AG09309 (cell line): Measurements from ENCODE around the gene CACNA2D2.

Experiments
- DNase-seq: peaks from one replicate; pipeline ENCODE4 v3.0.0-alpha.2; 2010; ENCODE audit warnings: low read depth
- H3K4me3 ChIP-seq: 2 replicates; pipeline ENCODE4 v1.5.1; 2011; ENCODE audit warnings: mild to moderate bottlenecking, low read depth, low read length, moderate library complexity; ENCODE audit not compliant: control insufficient read depth
- TF ChIP-seq, protein P1 (sequence below): IDR thresholded peaks from 2 replicates; pipeline ENCODE4 v1.5.1; 2011; ENCODE audit warnings: mild to moderate bottlenecking, low read depth, low read length, inconsistent platforms; ENCODE audit not compliant: insufficient read depth, control insufficient read depth; ENCODE audit errors: missing control alignments

The CACNA2D2 gene

DNA sequence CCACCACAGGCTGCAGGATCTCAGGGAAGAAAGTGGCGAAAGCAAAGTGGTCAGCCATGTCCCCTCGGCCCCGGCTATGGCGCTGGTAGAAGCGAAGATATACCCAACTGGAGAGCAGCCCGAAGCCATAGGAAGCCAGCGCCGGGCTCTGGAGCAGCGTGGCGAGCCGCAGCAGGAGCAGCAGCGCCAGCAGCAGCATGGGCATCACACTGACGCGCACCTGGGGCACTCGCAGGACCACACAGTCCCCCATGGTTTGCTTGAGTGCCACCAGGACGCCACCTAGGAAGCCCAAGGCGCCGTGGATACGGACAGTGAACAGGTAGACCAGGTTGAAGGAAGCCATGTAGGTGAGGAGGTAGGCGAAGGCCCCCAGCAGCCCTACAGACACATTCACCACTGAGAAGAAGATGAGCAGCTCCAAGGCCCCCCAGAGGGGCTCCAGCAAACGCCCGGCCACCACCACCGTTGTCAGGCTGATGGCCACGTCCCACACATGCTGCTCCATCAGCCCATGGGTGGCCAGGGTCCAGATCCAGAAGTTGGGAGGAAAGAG, 145.0 kb downstream of the CACNA2D2 start:
- TF ChIP-seq, protein P1, sequence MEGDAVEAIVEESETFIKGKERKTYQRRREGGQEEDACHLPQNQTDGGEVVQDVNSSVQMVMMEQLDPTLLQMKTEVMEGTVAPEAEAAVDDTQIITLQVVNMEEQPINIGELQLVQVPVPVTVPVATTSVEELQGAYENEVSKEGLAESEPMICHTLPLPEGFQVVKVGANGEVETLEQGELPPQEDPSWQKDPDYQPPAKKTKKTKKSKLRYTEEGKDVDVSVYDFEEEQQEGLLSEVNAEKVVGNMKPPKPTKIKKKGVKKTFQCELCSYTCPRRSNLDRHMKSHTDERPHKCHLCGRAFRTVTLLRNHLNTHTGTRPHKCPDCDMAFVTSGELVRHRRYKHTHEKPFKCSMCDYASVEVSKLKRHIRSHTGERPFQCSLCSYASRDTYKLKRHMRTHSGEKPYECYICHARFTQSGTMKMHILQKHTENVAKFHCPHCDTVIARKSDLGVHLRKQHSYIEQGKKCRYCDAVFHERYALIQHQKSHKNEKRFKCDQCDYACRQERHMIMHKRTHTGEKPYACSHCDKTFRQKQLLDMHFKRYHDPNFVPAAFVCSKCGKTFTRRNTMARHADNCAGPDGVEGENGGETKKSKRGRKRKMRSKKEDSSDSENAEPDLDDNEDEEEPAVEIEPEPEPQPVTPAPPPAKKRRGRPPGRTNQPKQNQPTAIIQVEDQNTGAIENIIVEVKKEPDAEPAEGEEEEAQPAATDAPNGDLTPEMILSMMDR, result no peak
- H3K4me3 ChIP-seq, result peak overlapping the region; percentile 64
- DNase-seq, result no peak

DNA sequence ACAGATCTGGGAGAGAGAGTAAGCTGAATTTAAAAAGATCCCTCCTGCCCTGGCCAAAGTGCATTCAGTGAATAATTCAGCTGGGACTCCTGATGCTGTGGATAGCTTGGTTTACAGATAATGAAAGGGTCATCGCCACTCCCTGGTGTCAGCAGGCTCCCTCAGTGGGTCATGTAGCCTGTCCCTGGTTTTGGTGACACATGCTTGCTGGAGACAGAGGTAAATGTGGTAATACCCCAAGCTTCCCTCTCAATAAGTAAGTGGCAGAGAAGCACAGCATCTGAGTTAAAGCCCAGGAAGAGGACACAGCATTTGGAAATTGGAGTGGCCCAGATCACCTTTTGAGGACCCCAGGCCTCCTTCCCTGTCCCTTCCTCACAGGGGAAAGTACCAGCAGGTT, 146.0 kb downstream of the CACNA2D2 start:
- no peak for DNase-seq
- H3K4me3 ChIP-seq, result peak overlapping the region; percentile 64
- TF ChIP-seq, protein P1, result no peak

DNA sequence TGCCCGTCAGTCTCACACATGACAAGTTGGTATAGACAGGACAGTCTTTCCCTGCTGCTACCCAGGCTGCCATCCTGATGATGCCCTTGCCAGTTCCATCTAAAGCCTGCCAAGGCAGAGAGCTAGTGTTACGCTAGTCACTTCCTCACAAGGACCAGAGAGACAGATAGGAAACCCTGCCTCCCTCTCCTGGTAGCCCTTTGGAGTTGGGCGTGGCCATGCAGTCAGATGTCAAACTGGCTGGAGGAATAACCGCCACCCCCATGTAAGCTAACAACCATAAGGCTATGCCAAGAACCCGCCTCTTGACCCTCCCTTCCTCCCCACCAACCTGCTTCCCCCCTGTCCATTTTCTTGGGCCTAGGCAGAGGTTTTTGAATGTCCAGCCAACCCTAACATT, 146.9 kb downstream of the CACNA2D2 start:
- no peak for DNase-seq
- TF ChIP-seq, protein P1, result no peak
- peak overlapping the region; percentile 64 for H3K4me3 ChIP-seq

DNA sequence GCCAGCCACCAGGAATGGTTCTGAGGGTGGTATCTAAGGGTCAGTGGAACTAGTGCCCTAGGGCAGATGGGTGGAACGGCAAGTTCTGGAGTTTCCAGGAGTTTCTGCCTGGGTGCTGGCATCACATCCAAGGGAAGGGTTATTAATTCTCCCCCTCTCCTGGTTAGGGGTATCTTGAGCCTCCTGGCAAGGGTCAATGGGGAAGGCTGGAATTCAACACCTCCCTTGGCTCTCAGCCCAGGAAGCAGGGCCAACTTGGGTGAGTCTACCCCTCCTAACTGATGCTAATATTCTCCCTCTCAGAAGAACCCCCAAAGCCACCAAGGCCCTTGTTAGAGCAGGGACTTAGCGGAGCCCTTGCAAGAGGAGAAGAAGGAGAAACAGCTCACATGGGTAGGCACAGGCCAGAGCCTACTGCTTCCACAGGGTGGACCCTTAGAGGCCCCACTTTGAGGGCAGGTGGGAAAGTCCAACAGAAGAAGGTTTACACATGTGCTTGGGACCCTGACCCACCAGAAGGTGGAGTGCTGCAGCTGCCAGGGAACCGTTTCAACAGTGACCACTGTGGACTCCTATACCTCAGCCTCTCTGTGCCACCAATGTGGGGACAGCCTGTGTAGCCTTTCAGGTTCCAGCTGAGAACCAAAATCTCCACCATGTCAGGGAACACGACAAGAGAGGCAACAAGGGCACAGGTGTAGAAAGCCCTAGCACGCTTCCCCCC, 147.4 kb downstream of the CACNA2D2 start:
- DNase-seq, result no peak
- TF ChIP-seq, protein P1, result no peak
- H3K4me3 ChIP-seq, result peak overlapping the region; percentile 64

DNA sequence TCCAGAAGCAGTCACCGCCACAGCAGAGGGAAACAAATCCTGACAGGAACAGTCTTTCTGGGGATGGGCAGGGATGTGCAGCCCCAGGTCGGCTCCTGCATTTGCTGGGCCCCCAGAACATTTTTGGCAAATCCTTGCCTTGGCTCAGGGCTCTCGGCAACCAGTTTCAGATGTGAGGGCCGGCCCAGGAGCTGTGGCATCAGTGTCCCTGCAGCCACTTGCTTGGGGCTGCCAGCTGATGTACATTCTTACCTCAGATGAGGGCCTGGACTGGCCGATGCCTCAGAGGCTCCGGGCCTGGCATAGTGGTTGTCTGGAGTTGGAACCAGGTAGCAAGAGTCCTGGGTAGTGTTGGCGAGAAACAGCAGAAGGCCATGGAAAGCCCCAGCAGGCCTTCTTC, 148.6 kb downstream of the CACNA2D2 start:
- DNase-seq, result no peak
- TF ChIP-seq, protein P1, result no peak
- no peak overlapping the region for H3K4me3 ChIP-seq

DNA sequence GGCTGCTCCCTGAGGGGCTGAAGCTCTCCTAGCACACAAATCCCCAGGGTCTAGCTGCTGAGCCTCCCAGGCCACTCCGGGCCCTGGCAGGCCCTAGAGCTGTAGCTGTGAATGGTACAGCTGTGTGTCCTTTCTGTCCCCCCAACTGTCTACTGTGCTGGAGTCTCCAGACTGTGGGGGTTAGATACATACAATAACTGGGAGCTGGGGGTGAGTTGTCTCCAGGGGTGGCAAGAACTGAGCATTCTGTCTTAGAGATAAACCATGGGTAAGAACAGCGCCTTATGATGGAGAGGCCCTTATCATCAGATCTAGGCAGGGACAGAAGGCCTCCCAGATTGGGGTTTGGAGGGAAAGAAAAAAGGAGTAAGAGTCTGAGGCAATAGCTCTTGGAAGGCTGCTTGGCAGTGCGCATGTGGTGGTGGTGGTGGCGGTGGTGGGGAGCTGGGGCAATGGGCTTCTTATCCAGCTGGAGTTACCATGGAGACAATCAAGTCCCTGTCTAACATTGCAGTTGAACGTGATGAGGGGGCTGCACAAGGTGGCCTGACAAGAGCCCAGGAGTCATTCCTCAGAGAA, 149.2 kb downstream of the CACNA2D2 start:
- TF ChIP-seq, protein P1, result no peak
- H3K4me3 ChIP-seq, result no peak overlapping the region
- DNase-seq, result no peak
